ENCODE measurements around the gene TGM6. TPM values are rescaled to one million over a fixed set of nuclear protein-coding genes. Genes with fewer than 3 reads are reported as not detected.

Gene TGM6
- total RNA-seq, 2 experiments from 2014 or later = not detected

GRCh38 chr20:2397091-2397490 lies 16.4 kb downstream of the TGM6 start:
- no peak overlapping the region for H3K4me3 ChIP-seq (ENCODE audit: low read length)
- Mint-ChIP-seq H3K4me3 (no peak overlapping the region), H3K27ac (no peak overlapping the region), H3K36me3 (ENCODE audit: low read depth) (no peaks in the 10 kb centered on the region), H3K27me3 (no peaks in the 10 kb centered on the region), H3K4me1 (ENCODE audit: low read depth) (no peaks in the 10 kb centered on the region), H3K9me3 (no peaks in the 10 kb centered on the region)
- DNase-seq (no peak), ATAC-seq (ENCODE audit: poor library complexity) (no peak)
- H3K27me3 ChIP-seq (ENCODE audit: control insufficient read depth in 1 of 2, insufficient read depth in 2 of 2, low read length in 2 of 2) = no peaks in the 10 kb centered on the region
- H3K4me1 ChIP-seq (ENCODE audit: insufficient read depth, low read length) = no peaks in the 10 kb centered on the region
- ChIA-PET POLR2A (interaction anchor here (0.7 kb wide), 1 partner anchor 160 kb away, joined by 3 read pairs; no protein-coding TSS in a partner anchor), CTCF (no interaction called here)
- TF ChIP-seq, protein P1, sequence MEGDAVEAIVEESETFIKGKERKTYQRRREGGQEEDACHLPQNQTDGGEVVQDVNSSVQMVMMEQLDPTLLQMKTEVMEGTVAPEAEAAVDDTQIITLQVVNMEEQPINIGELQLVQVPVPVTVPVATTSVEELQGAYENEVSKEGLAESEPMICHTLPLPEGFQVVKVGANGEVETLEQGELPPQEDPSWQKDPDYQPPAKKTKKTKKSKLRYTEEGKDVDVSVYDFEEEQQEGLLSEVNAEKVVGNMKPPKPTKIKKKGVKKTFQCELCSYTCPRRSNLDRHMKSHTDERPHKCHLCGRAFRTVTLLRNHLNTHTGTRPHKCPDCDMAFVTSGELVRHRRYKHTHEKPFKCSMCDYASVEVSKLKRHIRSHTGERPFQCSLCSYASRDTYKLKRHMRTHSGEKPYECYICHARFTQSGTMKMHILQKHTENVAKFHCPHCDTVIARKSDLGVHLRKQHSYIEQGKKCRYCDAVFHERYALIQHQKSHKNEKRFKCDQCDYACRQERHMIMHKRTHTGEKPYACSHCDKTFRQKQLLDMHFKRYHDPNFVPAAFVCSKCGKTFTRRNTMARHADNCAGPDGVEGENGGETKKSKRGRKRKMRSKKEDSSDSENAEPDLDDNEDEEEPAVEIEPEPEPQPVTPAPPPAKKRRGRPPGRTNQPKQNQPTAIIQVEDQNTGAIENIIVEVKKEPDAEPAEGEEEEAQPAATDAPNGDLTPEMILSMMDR (IDR thresholded peaks at IDR 0.05) = no peak
- no peak overlapping the region for H3K27ac ChIP-seq (ENCODE audit: low read depth in 1 of 2, low read length in 2 of 2)
- no peaks in the 10 kb centered on the region for H3K36me3 ChIP-seq (ENCODE audit: insufficient read depth, low read length)
- intact Hi-C loops (cut with DNase I, micrococcal nuclease) = no loop called here
- H3K9me3 ChIP-seq (ENCODE audit: control insufficient read depth in 1 of 2, insufficient read depth in 1 of 2, low read length in 2 of 2) = no peaks in the 10 kb centered on the region

DNA sequence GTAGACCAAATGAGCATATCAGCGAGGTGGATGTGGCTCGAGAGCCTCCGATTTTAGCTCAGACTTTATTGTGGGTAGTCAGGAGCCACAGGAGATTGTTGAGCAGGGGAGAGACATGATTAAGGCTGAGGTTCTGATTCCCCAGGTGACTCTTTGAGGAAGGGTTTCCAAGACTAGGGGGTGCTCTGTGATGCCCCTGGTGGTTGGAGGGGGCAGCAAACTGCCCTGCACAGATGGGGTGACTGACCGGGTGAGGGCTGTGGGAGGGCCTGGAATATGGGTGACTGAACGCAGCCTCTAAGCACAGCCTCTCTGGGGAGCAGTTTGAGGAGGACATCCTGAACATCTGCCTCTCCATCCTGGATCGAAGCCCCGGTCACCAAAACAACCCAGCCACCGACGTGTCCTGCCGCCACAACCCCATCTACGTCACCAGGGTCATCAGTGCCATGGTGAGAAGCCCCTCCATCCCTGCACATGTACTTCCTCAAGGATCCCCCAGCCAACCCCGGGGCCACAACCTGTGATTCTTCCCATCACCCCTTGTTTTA lies 17.0 kb downstream of the TGM6 start:
- no peaks in the 10 kb centered on the region for H3K9me3 ChIP-seq (ENCODE audit: control insufficient read depth in 1 of 2, insufficient read depth in 1 of 2, low read length in 2 of 2)
- ChIA-PET CTCF (no interaction called here), POLR2A (interaction anchor here (0.7 kb wide), 1 partner anchor 161 kb away, joined by 3 read pairs; no protein-coding TSS in a partner anchor)
- no peak for DNase-seq
- H3K4me3 ChIP-seq (ENCODE audit: low read length) = no peak overlapping the region
- no peaks in the 10 kb centered on the region for H3K36me3 Mint-ChIP-seq (ENCODE audit: low read depth)
- intact Hi-C loops (cut with DNase I, micrococcal nuclease) = no loop called here
- TF ChIP-seq, protein P1 (IDR thresholded peaks at IDR 0.05) = no peak
- H3K27me3 ChIP-seq (ENCODE audit: control insufficient read depth in 1 of 2, insufficient read depth in 2 of 2, low read length in 2 of 2) = no peaks in the 10 kb centered on the region
- no peaks in the 10 kb centered on the region for H3K27me3 Mint-ChIP-seq
- H3K4me1 Mint-ChIP-seq (ENCODE audit: low read depth) = no peaks in the 10 kb centered on the region
- no peak overlapping the region for H3K27ac Mint-ChIP-seq
- H3K4me1 ChIP-seq (ENCODE audit: insufficient read depth, low read length) = no peaks in the 10 kb centered on the region
- no peaks in the 10 kb centered on the region for H3K36me3 ChIP-seq (ENCODE audit: insufficient read depth, low read length)
- H3K4me3 Mint-ChIP-seq = no peak overlapping the region
- no peak for ATAC-seq (ENCODE audit: poor library complexity)
- no peaks in the 10 kb centered on the region for H3K9me3 Mint-ChIP-seq
- no peak overlapping the region for H3K27ac ChIP-seq (ENCODE audit: low read depth in 1 of 2, low read length in 2 of 2)

DNA sequence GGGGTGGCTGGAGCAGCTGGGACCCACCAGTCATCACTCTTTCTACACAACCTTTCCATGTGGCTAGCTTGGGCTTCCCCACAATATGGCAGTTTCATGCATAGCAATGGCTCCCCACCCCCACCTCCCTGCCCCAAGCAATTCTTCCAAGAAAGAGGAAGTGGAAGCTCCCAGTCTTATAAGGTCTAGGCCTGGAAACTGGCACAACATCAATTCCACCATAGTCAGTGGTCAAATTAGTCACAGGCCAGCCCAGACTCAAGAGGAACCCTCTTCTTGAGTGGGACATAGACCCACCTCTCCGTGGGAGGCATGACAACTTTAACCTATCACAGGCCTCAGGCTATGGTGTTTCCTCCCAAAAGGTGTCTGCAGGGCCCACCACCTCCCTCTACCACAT lies 17.7 kb downstream of the TGM6 start:
- intact Hi-C loops (cut with DNase I, micrococcal nuclease) = no loop called here
- TF ChIP-seq, protein P1 (IDR thresholded peaks at IDR 0.05) = no peak

More for the DNA sequence above, 17.7 kb downstream of the TGM6 start:
- no peak overlapping the region for H3K27ac ChIP-seq (ENCODE audit: low read depth in 1 of 2, low read length in 2 of 2)
- no peak for ATAC-seq (ENCODE audit: poor library complexity)
- Mint-ChIP-seq H3K27ac (no peak overlapping the region), H3K4me1 (ENCODE audit: low read depth) (no peaks in the 10 kb centered on the region), H3K36me3 (ENCODE audit: low read depth) (no peaks in the 10 kb centered on the region), H3K4me3 (no peak overlapping the region), H3K9me3 (no peaks in the 10 kb centered on the region), H3K27me3 (no peaks in the 10 kb centered on the region)
- ChIA-PET POLR2A (no interaction called here), CTCF (no interaction called here)
- no peak overlapping the region for H3K4me3 ChIP-seq (ENCODE audit: low read length)
- no peaks in the 10 kb centered on the region for H3K27me3 ChIP-seq (ENCODE audit: control insufficient read depth in 1 of 2, insufficient read depth in 2 of 2, low read length in 2 of 2)
- H3K36me3 ChIP-seq (ENCODE audit: insufficient read depth, low read length) = no peaks in the 10 kb centered on the region
- H3K9me3 ChIP-seq (ENCODE audit: control insufficient read depth in 1 of 2, insufficient read depth in 1 of 2, low read length in 2 of 2) = no peaks in the 10 kb centered on the region
- H3K4me1 ChIP-seq (ENCODE audit: insufficient read depth, low read length) = no peaks in the 10 kb centered on the region
- DNase-seq = no peak

All from CD4-positive, alpha-beta T cell (primary cell).